ENCODE data around the gene TSPAN1.
"Not testable (repeated sequence)": the region's sequence is repeated elsewhere in the genome, so short reads cannot be mapped to it uniquely, and the experiment has no call there.

The TSPAN1 gene

DNA sequence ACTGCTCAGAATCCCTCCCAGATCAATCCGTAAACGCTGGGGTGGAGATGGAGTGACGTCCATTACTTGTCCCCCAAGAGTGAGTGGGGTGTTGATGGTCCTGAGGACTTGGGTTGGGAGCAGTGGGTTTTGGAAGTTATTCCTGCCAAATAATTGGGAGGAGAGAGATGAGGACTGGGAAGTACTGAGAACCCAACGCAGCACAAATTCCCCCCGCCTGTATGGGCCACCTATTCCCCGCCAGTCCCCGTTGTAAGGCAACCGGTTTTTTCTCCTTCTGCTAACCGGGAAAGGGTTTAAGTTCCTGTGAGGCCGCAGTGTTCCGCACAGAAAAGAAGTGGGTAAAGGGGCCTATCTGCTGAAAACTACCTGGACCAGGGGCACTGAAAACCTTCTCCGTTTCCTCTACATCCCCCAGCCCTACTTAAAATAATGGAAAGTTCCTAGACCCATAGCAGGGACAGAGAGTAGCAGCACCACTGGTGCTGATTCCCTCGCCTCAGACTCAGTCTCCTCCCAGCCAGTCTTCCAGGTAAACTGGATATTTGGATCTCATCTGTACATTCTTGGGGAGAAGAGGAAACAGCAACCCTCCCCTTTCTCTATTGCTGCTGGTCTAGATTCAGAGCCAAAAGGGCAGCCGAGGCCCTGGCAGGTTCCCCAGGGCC lies 29.0 kb downstream of the TSPAN1 start:
- DNase-seq = no peak
- TF ChIP-seq POLR2A (IDR thresholded peaks at IDR 0.05; ENCODE audit: low read length) = no peak
- no peak for TF ChIP-seq GATA1 (IDR thresholded peaks at IDR 0.05; ENCODE audit: low read depth, low read length)

DNA sequence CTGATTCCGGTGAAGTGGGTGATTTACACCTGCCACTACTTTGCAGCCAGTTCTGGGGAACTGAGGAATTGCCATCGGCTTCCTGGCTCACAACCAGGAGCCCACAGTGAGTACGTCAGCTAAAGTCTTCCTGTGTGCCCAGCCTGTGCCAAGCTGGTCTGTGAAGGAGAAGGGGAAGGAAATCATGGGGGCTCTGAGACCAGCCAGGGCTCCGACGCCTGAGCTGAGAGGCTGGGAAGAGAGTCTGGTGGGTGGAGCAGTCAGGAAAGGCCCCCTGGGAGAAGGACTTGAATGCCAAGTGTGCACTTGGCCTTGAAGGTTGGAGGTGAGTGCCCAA lies 29.5 kb downstream of the TSPAN1 start:
- DNase-seq = no peak
- TF ChIP-seq GATA1 (IDR thresholded peaks at IDR 0.05; ENCODE audit: low read depth, low read length) (no peak), POLR2A (IDR thresholded peaks at IDR 0.05; ENCODE audit: low read length) (no peak)

DNA sequence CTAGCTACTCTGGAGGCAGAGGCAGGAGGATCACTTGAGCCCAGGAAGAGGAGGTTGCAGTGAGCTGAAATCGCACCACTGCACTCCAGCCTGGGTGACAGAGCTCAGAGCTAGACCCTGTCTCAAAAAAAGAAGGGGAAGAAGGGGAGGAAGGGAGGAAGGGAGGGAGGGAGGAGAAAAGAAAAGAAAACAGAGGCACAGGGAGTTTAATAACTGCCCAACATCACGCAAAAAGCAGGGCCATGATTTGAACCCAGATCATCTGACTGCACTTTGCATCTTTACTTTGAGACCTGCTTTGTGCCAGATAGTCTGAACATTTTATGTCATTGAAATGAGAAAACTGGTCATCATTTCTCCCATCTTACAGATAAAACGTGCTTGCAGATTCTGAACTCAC lies 30.3 kb downstream of the TSPAN1 start:
- TF ChIP-seq POLR2A (IDR thresholded peaks at IDR 0.05; ENCODE audit: low read length) (no peak), GATA1 (IDR thresholded peaks at IDR 0.05; ENCODE audit: low read depth, low read length) (no peak)

DNA sequence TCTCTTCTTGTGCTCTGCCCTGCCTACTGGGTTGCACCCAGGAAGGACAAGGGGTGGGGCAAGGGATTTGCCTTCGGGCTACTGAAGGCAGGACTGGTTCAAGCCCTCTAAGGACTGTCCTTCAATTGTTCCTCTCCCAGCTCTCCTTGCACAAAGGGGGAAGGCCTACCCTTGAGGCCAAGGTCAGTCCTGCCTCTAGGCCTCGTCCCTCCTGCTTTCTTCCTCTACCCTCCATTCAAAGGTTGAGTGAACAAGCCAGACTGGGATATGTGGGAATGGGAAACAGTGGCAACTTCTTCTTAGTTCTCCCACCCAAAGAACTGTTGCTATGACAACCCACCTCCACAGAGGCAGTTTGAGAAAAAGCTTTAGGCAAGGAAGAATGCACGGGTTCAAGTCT lies 30.9 kb downstream of the TSPAN1 start:
- DNase-seq = no peak
- TF ChIP-seq GATA1 (IDR thresholded peaks at IDR 0.05; ENCODE audit: low read depth, low read length) (no peak), POLR2A (IDR thresholded peaks at IDR 0.05; ENCODE audit: low read length) (no peak)

More for the DNA sequence above, 30.3 kb downstream of the TSPAN1 start:
- no peak for DNase-seq

DNA sequence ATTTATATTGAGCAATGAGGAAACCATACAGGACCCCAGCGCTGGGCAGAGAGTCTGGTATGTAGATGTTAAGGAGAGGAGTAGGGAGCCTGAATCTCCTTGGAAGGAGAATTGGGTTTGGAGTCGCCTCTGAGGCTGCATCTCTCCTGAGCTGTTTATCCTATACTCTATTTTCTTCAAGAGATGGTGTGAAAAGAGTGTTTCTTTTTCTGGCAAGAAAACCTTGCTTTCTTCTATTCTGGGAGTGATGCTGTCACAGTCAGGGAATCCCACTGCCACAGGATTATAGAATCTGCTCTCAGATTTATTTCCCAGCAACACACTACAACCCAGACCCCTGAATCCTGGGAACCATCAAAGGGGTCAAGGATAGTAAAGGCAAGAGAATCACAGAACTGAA lies 31.5 kb downstream of the TSPAN1 start:
- TF ChIP-seq POLR2A (IDR thresholded peaks at IDR 0.05; ENCODE audit: low read length) (no peak), GATA1 (IDR thresholded peaks at IDR 0.05; ENCODE audit: low read depth, low read length) (no peak)
- no peak for DNase-seq

DNA sequence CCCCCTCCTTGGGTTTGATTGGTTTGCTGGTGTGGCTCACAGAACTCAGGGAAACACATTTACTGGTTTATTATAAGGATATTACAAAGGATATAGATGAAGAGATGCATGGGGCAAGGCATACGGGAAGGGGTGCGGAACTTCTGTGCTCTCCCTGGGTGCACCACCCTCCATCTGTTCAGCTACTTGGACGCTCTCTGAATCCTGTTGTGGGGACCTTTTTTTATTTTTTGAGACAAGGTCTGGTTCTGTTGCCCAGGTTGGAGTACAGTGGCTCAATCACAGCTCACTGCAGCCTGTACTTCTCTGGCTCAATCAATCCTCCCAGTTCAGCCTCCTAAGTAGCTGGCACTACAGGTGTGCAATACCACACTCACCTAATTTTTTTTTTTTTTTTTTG lies 35.7 kb downstream of the TSPAN1 start:
- no peak for DNase-seq
- TF ChIP-seq POLR2A (IDR thresholded peaks at IDR 0.05; ENCODE audit: low read length) (no peak), GATA1 (IDR thresholded peaks at IDR 0.05; ENCODE audit: low read depth, low read length) (no peak)

DNA sequence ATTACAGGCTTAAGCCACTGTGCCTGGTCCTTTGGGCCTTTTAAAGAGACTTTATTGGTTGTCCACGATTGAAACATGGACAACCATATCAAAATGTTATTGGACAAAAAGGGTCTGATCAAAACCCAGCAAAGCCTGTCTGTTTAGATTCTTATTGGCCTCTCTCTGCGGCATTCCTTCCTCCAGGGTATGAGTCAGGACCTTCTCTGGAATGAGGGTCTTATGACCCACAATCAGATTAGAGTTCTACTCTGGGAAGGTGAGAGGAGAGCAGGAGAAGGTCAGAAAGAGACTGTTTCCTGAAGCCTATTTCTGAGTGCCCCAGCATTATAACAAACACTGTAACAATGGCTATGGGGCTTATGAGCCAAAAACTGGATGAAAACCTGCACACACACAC lies 36.2 kb downstream of the TSPAN1 start:
- DNase-seq = no peak
- TF ChIP-seq POLR2A (IDR thresholded peaks at IDR 0.05; ENCODE audit: low read length) (no peak), GATA1 (IDR thresholded peaks at IDR 0.05; ENCODE audit: low read depth, low read length) (no peak)

DNA sequence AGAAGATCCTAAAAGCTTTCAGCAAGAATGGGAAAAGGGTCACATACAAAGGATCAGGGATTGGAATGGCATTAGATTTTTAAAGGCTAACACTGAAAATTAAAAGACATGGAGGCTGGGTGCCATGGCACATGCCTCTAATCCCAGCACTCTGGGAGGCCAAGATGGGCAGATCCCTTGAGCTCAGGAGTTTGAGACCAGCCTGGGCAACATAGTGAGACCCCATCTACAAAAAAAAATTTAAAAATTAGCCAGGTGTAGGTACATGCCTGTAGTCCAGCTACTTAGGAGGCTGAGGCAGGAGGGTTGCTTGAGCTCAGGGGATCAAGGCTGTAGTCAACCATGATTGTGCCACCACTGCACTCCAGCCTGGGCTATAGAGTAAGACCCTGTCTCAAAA lies 40.6 kb downstream of the TSPAN1 start:
- TF ChIP-seq GATA1 (IDR thresholded peaks at IDR 0.05; ENCODE audit: low read depth, low read length) (no peak), POLR2A (IDR thresholded peaks at IDR 0.05; ENCODE audit: low read length) (no peak)

DNA sequence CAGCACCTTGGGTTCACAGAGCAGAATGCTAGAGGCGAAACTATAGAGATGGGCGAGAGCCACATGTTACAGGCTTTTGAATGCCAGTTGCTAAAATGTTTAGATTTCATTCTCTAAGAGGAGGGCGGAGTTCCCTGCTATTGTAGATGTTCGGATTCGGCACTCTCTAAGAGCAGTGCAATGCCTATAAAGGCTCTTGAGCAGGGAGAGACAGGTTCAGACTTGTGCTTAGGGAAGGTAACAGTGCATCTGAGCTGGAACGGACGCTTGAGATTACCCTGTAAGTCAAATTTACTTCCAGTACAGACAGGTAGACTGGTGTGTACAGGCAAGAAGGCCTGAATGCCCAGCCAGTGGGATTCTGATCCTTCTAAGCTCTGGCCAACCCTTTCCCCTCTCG lies 43.6 kb downstream of the TSPAN1 start:
- TF ChIP-seq GATA1 (IDR thresholded peaks at IDR 0.05; ENCODE audit: low read depth, low read length) (no peak), POLR2A (IDR thresholded peaks at IDR 0.05; ENCODE audit: low read length) (no peak)
- no peak for DNase-seq

More for the DNA sequence above, 40.6 kb downstream of the TSPAN1 start:
- no peak for DNase-seq

DNA sequence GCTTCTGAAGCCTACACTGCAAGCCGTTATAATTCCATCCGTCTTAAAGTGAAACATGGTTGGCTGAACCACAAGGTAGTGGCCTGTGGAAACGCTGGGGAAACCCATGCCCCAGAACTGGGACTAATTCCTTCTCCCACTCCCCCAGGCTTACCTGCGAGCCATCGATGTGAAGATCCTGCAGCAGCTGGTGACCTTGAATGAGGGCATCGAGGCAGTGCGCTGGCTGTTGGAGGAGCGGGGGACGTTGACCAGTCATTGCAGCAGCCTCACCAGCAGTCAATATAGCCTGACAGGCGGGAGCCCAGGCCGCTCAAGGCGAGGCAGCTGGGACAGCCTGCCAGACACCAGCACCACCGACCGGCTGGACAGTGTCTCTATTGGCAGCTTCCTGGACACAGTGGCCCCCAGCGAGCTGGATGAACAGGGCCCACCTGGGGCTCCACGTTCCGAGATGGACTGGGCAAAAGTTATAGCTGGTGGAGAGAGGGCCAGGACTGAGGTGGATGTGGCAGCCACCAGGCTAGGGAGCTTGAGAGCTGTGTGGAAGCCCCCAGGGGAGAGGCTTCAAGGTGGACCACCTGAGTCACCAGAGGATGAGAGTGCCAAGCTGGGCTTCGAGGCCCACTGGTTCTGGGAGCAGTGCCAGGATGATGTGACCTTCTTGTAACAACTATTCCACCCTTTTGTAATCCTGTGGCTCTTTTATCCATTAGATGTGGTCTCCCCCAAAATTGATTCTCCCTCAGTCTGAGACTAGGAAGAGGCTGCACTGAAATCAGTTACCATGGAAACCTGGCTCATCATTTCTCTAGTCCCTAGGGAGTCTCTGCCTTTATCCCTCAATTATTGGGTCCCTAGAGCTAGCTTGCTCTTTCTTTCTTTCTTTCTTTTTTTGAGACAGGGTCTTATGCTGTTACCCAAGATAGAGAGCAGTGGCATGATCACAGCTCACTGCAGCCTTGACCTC lies 44.9 kb downstream of the TSPAN1 start:
- DNase-seq = no peak
- TF ChIP-seq POLR2A (IDR thresholded peaks at IDR 0.05; ENCODE audit: low read length) (no peak), GATA1 (IDR thresholded peaks at IDR 0.05; ENCODE audit: low read depth, low read length) (no peak)

DNA sequence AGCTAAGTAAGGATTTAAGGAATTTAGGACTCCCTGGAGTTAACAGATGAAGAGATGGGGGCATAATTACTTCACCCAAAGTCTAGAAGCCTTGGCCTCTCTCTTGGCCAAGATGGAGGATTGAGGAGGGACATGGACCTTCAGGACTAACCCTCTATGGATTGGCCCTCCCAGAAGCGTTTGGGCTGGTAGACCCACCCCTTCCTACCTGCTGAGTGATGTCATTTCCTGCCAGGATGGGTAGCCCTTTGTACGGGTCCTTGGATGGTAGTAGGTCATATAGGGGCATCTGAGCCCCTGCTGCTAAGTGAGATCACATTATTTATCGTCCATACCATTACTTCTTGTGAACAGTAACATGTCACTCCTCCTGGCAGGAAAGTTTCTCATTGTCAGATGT lies 45.9 kb downstream of the TSPAN1 start:
- no peak for DNase-seq
- TF ChIP-seq GATA1 (IDR thresholded peaks at IDR 0.05; ENCODE audit: low read depth, low read length) = no peak
- TF ChIP-seq POLR2A (IDR thresholded peaks at IDR 0.05; ENCODE audit: low read length) = no peak

DNA sequence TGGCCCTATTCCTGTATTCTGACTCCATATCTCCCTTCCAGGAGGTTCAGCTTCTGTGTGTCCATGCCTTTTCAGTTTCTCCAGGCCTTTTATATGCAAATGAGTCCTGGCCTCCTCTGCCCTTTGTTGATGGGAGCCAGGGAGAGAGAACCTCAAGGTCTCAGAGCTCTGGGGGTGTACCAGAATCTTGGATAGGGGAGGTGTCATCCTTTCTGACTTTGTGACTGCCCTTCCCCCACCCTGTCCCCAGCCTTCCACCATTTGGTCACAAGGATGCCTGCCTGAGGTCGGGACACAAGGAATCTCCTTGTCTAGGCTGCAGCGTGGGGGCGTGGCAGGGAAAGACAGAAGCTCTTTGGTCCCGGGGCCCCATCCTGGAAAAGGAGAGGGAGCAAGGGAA lies 46.9 kb downstream of the TSPAN1 start:
- no peak for DNase-seq
- TF ChIP-seq POLR2A (IDR thresholded peaks at IDR 0.05; ENCODE audit: low read length) = no peak
- no peak for TF ChIP-seq GATA1 (IDR thresholded peaks at IDR 0.05; ENCODE audit: low read depth, low read length)

DNA sequence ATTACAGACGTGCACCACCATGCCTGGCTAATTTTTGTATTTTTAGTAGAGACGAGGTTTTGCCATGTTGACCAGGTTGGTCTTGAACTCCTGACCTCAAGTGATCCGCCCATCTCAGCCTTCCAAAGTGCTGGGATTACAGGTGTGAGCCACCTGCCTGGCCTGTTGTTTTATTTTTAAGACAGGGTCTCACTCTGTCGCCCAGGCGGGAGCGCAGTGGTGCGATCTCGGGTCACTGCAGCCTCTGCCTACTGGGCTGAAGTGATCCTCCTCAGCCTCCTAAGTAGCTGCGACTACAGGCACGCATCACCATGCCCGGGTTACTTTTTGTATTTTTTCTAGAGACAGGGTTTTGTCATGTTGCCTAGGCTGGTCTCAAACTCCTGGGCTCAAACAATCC lies 48.2 kb downstream of the TSPAN1 start:
- DNase-seq = not testable (repeated sequence)

DNA sequence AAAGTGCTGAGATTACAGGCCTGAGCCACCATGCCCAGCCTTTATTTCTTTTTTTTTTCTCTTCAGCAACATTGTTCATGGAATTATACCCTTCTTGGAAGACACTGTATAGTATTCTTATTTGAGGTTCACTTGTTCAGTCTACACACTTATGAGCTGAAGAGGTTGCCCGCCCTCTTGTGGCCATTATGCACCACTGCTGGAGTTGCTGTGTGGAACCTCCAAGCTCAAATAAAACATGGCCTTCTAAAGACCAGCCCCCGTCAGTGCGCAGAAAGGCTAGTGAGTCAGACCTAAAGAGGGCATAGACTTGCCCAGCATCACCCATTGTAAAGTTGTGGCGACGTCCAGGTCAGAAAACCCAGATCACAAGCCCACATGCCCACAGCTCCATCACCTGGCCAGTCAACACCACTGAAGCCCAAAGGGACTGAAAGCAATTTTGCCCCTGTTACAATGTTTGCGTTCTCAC lies 48.6 kb downstream of the TSPAN1 start:
- DNase-seq = peak; percentile 82 to 88
- TF ChIP-seq GATA1 (IDR thresholded peaks at IDR 0.05; ENCODE audit: low read depth, low read length) (no peak), POLR2A (IDR thresholded peaks at IDR 0.05; ENCODE audit: low read length) (no peak)

DNA sequence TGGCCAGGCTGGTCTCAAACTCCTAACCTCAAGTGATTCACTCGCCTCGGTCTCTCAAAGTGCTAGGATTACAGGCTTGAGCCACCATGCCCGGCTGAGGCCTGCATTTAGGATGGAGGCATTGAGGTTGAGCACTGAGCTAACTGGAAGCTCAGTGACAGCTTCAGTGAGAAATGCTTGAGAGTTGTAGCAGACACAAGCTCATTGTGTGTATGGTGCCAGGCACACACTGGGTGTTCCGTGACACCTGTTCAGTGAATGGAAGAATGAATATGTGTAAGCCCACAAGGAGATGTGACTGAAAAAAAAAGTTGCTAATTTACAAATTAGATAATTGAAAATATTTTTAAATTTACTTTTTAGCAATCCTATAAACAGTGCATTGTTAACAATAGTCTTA lies 50.1 kb downstream of the TSPAN1 start:
- no peak for DNase-seq
- TF ChIP-seq GATA1 (IDR thresholded peaks at IDR 0.05; ENCODE audit: low read depth, low read length) = no peak
- no peak for TF ChIP-seq POLR2A (IDR thresholded peaks at IDR 0.05; ENCODE audit: low read length)

DNA sequence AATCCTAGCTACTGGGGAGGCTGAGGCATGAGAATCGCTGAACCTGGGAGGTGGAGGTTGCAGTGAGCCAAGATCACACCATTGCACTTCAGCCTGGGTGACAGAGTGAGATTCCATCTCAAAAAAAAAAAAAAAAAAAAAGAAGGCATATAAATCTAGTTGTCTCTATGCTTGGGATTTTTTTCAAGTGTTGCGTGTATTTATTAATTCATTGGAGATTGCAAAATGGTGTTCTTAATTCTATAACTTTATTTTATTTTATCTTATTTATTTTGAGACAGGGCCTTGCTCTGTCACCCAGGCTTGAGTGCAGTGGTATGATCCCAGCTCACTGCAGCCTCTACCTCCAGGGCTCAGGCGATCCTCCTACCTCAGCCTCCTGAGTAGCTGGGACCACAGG lies 56.3 kb downstream of the TSPAN1 start:
- not testable (repeated sequence) for DNase-seq

All from erythroblast (primary cell).